Measurements from ENCODE around the gene IFNA4.

DNA sequence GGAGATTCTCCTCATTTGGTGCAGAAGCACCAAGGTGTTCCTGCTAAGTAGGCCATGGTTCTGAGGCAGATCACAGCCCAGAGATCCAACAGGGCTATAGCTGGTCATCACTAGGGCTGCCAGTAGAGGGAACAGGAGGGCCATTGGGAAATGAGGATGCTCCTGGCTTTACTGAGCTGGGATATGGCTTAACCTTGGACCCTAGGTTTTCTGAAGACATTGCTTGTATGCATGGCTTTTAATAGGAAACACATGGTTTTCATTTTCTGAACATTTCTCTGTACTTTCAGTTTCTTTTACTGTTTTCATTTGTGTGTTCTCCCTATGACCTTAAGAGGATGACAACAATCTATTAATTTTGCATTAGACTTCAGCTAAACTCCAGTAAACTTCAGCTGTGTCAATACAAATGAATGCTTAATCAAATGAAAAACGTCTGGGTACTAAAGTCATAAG is 45.9 kb downstream of the IFNA4 start, which contains the start of gene IFNW1:
- TF ChIP-seq, protein P1, sequence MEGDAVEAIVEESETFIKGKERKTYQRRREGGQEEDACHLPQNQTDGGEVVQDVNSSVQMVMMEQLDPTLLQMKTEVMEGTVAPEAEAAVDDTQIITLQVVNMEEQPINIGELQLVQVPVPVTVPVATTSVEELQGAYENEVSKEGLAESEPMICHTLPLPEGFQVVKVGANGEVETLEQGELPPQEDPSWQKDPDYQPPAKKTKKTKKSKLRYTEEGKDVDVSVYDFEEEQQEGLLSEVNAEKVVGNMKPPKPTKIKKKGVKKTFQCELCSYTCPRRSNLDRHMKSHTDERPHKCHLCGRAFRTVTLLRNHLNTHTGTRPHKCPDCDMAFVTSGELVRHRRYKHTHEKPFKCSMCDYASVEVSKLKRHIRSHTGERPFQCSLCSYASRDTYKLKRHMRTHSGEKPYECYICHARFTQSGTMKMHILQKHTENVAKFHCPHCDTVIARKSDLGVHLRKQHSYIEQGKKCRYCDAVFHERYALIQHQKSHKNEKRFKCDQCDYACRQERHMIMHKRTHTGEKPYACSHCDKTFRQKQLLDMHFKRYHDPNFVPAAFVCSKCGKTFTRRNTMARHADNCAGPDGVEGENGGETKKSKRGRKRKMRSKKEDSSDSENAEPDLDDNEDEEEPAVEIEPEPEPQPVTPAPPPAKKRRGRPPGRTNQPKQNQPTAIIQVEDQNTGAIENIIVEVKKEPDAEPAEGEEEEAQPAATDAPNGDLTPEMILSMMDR (IDR thresholded peaks at IDR 0.05): no peak
- TF ChIP-seq TEAD1 (CRISPR knock-in tag; IDR thresholded peaks at IDR 0.05): no peak
- TF ChIP-seq ELF4 (CRISPR knock-in tag; IDR thresholded peaks at IDR 0.05; ENCODE audit: low read depth): no peak
- no peak for TF ChIP-seq TCF7 (CRISPR knock-in tag; IDR thresholded peaks at IDR 0.05; ENCODE audit: low read depth)
- TF ChIP-seq, protein P2, sequence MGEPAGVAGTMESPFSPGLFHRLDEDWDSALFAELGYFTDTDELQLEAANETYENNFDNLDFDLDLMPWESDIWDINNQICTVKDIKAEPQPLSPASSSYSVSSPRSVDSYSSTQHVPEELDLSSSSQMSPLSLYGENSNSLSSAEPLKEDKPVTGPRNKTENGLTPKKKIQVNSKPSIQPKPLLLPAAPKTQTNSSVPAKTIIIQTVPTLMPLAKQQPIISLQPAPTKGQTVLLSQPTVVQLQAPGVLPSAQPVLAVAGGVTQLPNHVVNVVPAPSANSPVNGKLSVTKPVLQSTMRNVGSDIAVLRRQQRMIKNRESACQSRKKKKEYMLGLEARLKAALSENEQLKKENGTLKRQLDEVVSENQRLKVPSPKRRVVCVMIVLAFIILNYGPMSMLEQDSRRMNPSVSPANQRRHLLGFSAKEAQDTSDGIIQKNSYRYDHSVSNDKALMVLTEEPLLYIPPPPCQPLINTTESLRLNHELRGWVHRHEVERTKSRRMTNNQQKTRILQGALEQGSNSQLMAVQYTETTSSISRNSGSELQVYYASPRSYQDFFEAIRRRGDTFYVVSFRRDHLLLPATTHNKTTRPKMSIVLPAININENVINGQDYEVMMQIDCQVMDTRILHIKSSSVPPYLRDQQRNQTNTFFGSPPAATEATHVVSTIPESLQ (CRISPR knock-in tag; IDR thresholded peaks at IDR 0.05): no peak
- TF ChIP-seq ATF1 (CRISPR knock-in tag; IDR thresholded peaks at IDR 0.05): no peak
- TF ChIP-seq, protein P3, sequence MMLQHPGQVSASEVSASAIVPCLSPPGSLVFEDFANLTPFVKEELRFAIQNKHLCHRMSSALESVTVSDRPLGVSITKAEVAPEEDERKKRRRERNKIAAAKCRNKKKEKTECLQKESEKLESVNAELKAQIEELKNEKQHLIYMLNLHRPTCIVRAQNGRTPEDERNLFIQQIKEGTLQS (CRISPR knock-in tag; conservative IDR thresholded peaks at IDR 0.05): no peak
- TF ChIP-seq, protein P4, sequence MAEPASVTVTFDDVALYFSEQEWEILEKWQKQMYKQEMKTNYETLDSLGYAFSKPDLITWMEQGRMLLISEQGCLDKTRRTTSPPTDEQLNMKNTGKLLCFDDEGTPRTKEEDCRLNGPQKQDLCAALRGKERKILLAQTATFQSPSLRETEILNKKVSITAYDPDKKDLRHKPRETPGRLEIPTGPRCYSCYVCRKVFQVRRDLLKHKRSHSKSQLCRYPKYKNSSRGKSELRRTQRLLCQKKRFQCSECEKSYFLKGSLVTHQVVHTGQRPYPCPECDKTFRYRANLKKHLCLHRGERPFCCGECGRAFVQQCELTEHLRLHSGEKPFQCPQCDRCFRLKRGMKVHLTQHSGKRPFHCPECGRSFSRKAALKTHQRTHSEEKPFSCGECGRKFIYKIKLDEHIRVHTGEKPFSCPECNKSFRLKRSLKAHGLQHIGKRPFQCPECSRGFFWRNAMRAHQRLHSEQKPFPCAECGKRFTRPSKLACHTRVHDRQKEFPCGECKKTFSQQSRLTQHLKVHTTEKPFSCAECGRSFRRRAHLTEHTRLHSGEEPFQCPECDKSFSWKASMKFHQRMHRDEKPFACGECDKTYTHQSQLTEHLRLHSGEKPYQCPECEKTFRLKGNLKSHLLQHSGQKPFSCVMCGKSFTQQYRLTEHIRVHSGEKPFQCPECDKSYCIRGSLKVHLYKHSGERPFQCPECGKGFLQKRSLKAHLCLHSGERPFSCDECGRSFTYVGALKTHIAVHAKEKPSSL (CRISPR knock-in tag; conservative IDR thresholded peaks at IDR 0.05): no peak
- TF ChIP-seq NR3C1 (CRISPR knock-in tag; conservative IDR thresholded peaks at IDR 0.05; ENCODE audit: low read depth): no peak
- TF ChIP-seq, protein P5, sequence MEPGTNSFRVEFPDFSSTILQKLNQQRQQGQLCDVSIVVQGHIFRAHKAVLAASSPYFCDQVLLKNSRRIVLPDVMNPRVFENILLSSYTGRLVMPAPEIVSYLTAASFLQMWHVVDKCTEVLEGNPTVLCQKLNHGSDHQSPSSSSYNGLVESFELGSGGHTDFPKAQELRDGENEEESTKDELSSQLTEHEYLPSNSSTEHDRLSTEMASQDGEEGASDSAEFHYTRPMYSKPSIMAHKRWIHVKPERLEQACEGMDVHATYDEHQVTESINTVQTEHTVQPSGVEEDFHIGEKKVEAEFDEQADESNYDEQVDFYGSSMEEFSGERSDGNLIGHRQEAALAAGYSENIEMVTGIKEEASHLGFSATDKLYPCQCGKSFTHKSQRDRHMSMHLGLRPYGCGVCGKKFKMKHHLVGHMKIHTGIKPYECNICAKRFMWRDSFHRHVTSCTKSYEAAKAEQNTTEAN (CRISPR knock-in tag; IDR thresholded peaks at IDR 0.05): no peak
- TF ChIP-seq, protein P6, sequence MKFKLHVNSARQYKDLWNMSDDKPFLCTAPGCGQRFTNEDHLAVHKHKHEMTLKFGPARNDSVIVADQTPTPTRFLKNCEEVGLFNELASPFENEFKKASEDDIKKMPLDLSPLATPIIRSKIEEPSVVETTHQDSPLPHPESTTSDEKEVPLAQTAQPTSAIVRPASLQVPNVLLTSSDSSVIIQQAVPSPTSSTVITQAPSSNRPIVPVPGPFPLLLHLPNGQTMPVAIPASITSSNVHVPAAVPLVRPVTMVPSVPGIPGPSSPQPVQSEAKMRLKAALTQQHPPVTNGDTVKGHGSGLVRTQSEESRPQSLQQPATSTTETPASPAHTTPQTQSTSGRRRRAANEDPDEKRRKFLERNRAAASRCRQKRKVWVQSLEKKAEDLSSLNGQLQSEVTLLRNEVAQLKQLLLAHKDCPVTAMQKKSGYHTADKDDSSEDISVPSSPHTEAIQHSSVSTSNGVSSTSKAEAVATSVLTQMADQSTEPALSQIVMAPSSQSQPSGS (CRISPR knock-in tag; IDR thresholded peaks at IDR 0.05; ENCODE audit: borderline replicate concordance, low read depth): no peak

All from WTC11 (cell line).